H1 (cell line): ENCODE results near the gene C5.

ENCODE experiments used
- CHD7 ChIP-seq: fragments of 300-600 bp; sonication (generic); IDR thresholded peaks from 2 replicates; pipeline ENCODE4 v1.7.1; 2012; ENCODE audit warnings: low read length, moderate library complexity, mild to moderate bottlenecking, inconsistent platforms; ENCODE audit not compliant: insufficient replicate concordance
- CTCF ChIP-seq, 3 experiments: IDR thresholded peaks; 1 replicate in 2 of 3; 2 replicates in 1 of 3; pipeline versions ENCODE4 v1.5.1 to v1.6.1; 2011; ENCODE audit warnings: low read length in 3 of 3, mild to moderate bottlenecking in 3 of 3, inconsistent platforms in 2 of 3, low read depth in 1 of 3, moderate library complexity in 1 of 3; ENCODE audit not compliant: insufficient read depth in 1 of 3; ENCODE audit errors: control extremely low read depth in 1 of 3
- EZH2 ChIP-seq: fragments of 200-600 bp; sonication (generic); IDR thresholded peaks from 2 replicates; pipeline ENCODE4 v1.7.1; 2012; ENCODE audit warnings: low read depth, mild to moderate bottlenecking, moderate library complexity, low read length, inconsistent platforms; ENCODE audit not compliant: severe bottlenecking
- TCF12 ChIP-seq: IDR thresholded peaks from 2 replicates; pipeline ENCODE4 v1.6.1; 2011; ENCODE audit warnings: low read depth, mild to moderate bottlenecking, low read length

- no peak for TF ChIP-seq TCF12
- no peak for TF ChIP-seq CTCF (IDR thresholded peaks at IDR 0.05; ENCODE audit: control extremely low read depth in 1 of 3, insufficient read depth in 1 of 3, low read depth in 1 of 3, low read length in 3 of 3)
- TF ChIP-seq EZH2, result no peak
- TF ChIP-seq CHD7, result no peak
Observed at GRCh38 chr9:120942186-120943001, 107.7 kb downstream of the C5 start.
